Activated CD8-positive, alpha-beta memory T cell treated with anti-CD3 and anti-CD28 coated beads, Interleukin-2, amount 10 ng/mL, durations not matched to agents 7 days and 5 days (primary cell): ENCODE results near the gene CDY1. TPM values are rescaled to one million over a fixed set of nuclear protein-coding genes. Genes with fewer than 3 reads are reported as not detected.
"Not testable (repeated sequence)": the region's sequence is repeated elsewhere in the genome, so short reads cannot be mapped to it uniquely, and the experiment has no call there.

Source experiments
- ATAC-seq: fragments of 150-1000 bp; cut with Tn5 transposase; one replicate; pipeline ENCODE4 v1.10.0; 2021; ENCODE audit warnings: moderate library complexity
- CTCF ChIA-PET: fragments of 350-600 bp; sonication (Branson Sonifier 250); formaldehyde crosslinking; loops from one replicate; lab custom pipeline; 2021; ENCODE audit warnings: antibody characterized with exemption; lab: Charles Lee
- DNase-seq: peaks from one replicate; pipeline ENCODE4 v3.0.0-alpha.2; 2020
- H3K27ac Mint-ChIP-seq: one replicate; pipeline ENCODE4 v1.8.0; 2021; ENCODE audit warnings: mild to moderate bottlenecking, mixed read lengths
- H3K27me3 Mint-ChIP-seq: one replicate; pipeline ENCODE4 v1.8.0; 2021; ENCODE audit warnings: mixed read lengths
- H3K36me3 Mint-ChIP-seq: one replicate; pipeline ENCODE4 v1.8.0; 2021; ENCODE audit warnings: mild to moderate bottlenecking, mixed read lengths
- H3K4me1 Mint-ChIP-seq: one replicate; pipeline ENCODE4 v1.8.0; 2021; ENCODE audit warnings: mixed read lengths
- H3K4me3 Mint-ChIP-seq: one replicate; pipeline ENCODE4 v1.8.0; 2021; ENCODE audit warnings: mild to moderate bottlenecking, moderate library complexity, mixed read lengths
- H3K9me3 Mint-ChIP-seq: one replicate; pipeline ENCODE4 v1.8.0; 2022; ENCODE audit warnings: low read depth, mixed read lengths
- total RNA-seq, 2 experiments: library from RNA; stranded (reverse); gene quantifications; one replicate each; pipeline ENCODE4 v1.2.3, GENCODE V29; 2021

CDY1 gene
- total RNA-seq, result not detected

DNA sequence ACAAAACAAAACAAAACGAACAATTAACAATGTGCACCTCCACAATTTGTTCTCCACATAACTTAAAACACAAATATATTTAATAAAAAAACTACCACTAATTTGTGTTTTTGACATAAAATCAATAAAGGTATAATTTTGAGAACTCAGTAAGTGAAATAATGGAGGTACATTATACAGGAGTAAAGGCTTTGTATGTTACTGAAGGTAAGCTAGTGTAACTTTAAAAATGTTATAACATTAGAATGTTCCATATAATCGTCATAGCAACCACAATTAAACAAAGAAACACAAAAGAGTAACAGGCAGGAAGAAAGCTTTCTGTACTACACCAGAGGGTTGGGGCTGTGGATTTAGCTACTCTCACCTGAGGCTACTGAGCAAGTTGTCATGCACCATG lies at the start of gene CDY1:
CDY1 (plus strand) TSS at position 301 of the 400 bp plus-strand sequence. CDS start 326 bp downstream, outside the sequence.
- CTCF ChIA-PET, ATAC-seq, H3K27me3 Mint-ChIP-seq, H3K4me3 Mint-ChIP-seq, H3K27ac Mint-ChIP-seq, DNase-seq, H3K9me3 Mint-ChIP-seq, H3K4me1 Mint-ChIP-seq, H3K36me3 Mint-ChIP-seq: not testable (repeated sequence)

- H3K9me3 Mint-ChIP-seq, CTCF ChIA-PET: not testable (repeated sequence)
These were observed 28.6 kb upstream of the CDY1 start for GRCh38 chrY:25593336-25593735.

DNA sequence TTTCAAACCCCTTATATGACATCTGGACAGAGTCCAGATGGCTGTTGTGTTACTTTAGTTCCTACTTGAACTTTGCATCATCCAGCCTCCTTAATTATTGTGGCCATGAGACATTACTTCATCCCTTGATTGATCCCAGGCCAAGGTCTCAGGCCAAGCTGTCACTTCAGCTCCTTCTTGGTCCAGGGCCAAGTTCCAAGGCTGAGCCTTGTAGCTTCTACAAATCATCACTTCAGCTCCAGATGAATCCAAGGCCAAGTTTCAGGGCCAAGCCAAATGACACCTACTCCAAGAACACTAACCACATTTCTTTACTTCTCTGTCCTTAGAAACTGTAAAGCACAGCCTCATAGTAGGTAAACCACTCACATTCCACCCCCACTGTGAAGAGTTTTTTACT lies 1.7 kb upstream of the CDY1 start:
- H3K9me3 Mint-ChIP-seq, H3K27me3 Mint-ChIP-seq, ATAC-seq, CTCF ChIA-PET, H3K36me3 Mint-ChIP-seq, H3K27ac Mint-ChIP-seq, H3K4me1 Mint-ChIP-seq, DNase-seq, H3K4me3 Mint-ChIP-seq: not testable (repeated sequence)

More at GRCh38 chrY:25593336-25593735, 28.6 kb upstream of the CDY1 start:
- not testable (repeated sequence) for H3K4me3 Mint-ChIP-seq, H3K36me3 Mint-ChIP-seq, DNase-seq, H3K27ac Mint-ChIP-seq, ATAC-seq, H3K27me3 Mint-ChIP-seq, H3K4me1 Mint-ChIP-seq

GRCh38 chrY:25626524-25626923 lies 4.6 kb downstream of the CDY1 start:
- H3K4me3 Mint-ChIP-seq, H3K4me1 Mint-ChIP-seq, ATAC-seq, CTCF ChIA-PET, H3K27me3 Mint-ChIP-seq, H3K36me3 Mint-ChIP-seq, DNase-seq, H3K27ac Mint-ChIP-seq, H3K9me3 Mint-ChIP-seq: not testable (repeated sequence)

GRCh38 chrY:25630383-25631112 lies 8.6 kb downstream of the CDY1 start:
- H3K4me3 Mint-ChIP-seq, H3K36me3 Mint-ChIP-seq, H3K9me3 Mint-ChIP-seq, ATAC-seq, H3K4me1 Mint-ChIP-seq, DNase-seq, H3K27me3 Mint-ChIP-seq, CTCF ChIA-PET, H3K27ac Mint-ChIP-seq: not testable (repeated sequence)

GRCh38 chrY:25639852-25640251 lies 17.9 kb downstream of the CDY1 start:
- ATAC-seq, H3K4me1 Mint-ChIP-seq, H3K4me3 Mint-ChIP-seq, H3K27me3 Mint-ChIP-seq, H3K9me3 Mint-ChIP-seq, CTCF ChIA-PET, H3K36me3 Mint-ChIP-seq, DNase-seq, H3K27ac Mint-ChIP-seq: not testable (repeated sequence)

DNA sequence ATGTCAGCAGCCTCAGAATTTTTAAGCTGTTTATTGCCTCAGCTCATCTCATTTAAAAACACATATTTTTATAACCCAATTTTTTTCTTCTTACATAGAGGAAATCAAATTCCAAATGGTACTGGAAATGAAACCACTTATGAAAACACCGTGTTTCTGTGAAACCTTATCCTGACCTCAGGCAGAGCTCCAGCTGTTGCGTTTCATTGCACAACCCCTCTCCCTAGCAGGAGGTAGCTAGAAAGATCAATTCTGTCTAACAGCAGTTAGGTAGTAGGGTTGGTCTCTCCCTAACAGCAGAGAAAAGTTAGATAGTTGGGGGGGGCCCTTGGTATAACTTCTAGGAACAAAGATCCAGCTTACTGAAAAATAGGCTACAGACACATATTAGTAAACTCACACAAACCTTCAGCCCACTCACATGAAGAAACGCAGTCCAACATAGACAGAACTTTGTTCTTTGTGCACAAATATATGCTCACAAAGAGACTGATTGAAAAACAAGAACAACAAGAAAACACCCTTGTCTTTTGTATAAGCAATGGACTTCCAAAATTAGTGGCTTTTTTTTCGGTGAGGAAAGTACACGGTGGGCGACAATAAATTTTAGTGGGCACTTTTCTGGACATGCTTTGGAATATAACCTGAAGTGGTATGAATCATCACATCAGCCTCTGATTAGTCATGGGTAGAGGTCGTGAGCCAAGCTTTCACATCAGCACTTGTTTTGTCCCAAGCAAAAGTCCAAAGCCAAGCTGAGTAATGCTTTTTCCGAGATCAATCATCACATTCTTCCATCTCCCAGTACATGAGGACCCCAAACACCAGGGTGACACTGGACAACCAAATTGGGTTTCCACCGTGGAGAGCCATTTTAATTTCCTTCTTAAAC lies 21.4 kb downstream of the CDY1 start:
- ATAC-seq, H3K27me3 Mint-ChIP-seq, H3K9me3 Mint-ChIP-seq, CTCF ChIA-PET, H3K36me3 Mint-ChIP-seq, H3K4me1 Mint-ChIP-seq, DNase-seq, H3K4me3 Mint-ChIP-seq, H3K27ac Mint-ChIP-seq: not testable (repeated sequence)
